NCI-H226 (cell line): ENCODE measurements around the gene TASL.
A peak's percentile ranks its signal among the peaks of the same experiment; 100 is the strongest.
"Not testable (repeated sequence)": the region's sequence is repeated elsewhere in the genome, so short reads cannot be mapped to it uniquely, and the experiment has no call there.

Source experiments
- DNase-seq: peaks from one replicate; pipeline ENCODE4 v3.0.0-alpha.2; 2015

TASL gene

GRCh38 chrX:30573125-30573524 lies 4.4 kb downstream of the TASL start:
- no peak for DNase-seq

DNA sequence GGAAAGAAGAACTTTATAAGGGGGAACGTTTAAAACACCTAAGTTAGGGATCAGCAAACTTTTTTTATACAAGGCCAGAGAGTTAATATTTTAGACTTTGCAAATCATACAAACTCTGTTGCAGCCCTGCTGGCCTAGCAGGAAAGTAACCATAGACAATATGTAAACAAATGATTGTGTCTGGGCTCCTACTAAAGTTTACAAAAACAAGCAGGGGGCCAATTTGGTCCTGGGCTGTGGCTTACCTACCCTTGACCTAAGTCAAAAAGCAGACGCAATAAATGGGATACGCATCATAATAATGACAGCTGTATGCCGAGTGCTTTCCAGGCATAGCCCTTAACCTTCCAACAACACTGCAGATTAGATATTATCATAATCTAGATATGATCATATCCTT lies 4.9 kb downstream of the TASL start:
- no peak for DNase-seq

- DNase-seq, result no peak
Measured at GRCh38 chrX:30572004-30572403, 5.6 kb downstream of the TASL start.

DNA sequence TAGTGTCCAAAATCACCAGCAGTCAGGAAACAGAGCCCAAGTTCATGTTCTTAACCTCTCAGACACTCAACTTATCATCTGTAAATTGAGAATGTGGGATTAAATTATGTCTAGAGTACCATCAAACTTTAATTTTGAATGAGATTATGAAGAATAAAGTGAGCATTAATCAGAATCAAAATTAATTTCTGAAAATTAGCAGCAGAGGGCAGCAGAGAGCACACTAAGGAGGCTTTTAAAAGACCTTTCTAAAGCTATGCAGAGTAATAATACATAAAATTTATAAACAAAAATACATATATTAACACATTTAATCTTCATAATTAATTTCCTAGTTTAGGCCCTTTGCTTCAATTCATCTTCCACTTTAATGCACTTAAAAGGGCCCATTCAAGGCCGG lies 7.1 kb downstream of the TASL start:
- no peak for DNase-seq

DNA sequence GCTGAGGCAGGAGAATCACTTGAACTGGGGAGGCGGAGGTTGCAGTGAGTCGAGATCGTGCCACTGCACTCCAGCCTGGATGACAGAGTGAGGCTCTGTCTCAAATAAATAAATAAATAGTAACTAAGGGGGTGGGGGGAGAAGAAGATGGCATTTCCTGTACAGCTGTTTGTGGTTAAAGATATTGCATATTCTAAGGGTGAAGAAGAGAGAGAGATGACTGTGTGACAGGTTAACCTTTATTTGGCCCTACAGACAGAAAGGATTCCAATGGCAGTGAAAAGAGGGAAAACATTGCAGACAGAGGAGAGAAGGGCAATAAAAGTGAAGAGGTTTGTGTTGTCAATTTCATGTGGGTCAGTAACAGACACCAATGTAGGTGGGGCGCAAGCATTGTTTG lies 9.4 kb downstream of the TASL start:
- peak; percentile 35 for DNase-seq

GRCh38 chrX:30563070-30563469 lies 14.5 kb downstream of the TASL start:
- DNase-seq, result not testable (repeated sequence)

- DNase-seq, result no peak
Measured at GRCh38 chrX:30561191-30561590, 16.4 kb downstream of the TASL start.

- DNase-seq, result no peak
Measured at GRCh38 chrX:30538271-30538670, 39.3 kb downstream of the TASL start.

- DNase-seq, result no peak
Measured at GRCh38 chrX:30533835-30534234, 43.7 kb downstream of the TASL start.

- no peak for DNase-seq
Measured at GRCh38 chrX:30533266-30533665, 44.3 kb downstream of the TASL start.

GRCh38 chrX:30530606-30531005 lies 47.0 kb downstream of the TASL start:
- DNase-seq, result peak; percentile 50

DNA sequence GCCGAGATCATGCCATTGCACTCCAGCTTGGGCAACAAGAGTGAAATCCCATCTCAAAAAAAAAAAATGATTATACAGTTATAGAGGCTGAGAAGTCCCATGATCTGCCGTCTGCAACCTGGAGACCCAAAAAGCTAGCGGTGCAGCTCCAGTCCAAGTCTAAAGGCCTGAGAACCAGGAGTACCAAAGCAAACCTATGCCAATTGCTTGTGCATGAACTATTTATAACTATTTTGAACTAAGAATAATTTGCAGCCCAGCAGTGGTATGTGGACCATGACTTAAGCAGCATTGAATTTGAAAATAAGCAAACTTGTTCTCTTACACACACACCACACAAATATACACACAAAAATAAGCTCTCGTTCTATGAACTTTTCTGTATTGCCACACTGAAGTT lies 51.8 kb downstream of the TASL start:
- DNase-seq, result no peak

GRCh38 chrX:30521440-30522182 lies 56.0 kb downstream of the TASL start:
- peak; percentile 79 for DNase-seq

GRCh38 chrX:30513284-30513683 lies 64.3 kb downstream of the TASL start:
- DNase-seq, result no peak
